ENCODE data around the gene KIN.
"Not testable (repeated sequence)": the region's sequence is repeated elsewhere in the genome, so short reads cannot be mapped to it uniquely, and the experiment has no call there.

The KIN gene

GRCh38 chr10:7718685-7719084 lies 69.1 kb downstream of the KIN start:
- Histone ChIP-seq H3K36me3 (ENCODE audit: control insufficient read depth, insufficient read depth, low read length) (no peaks in the 10 kb centered on the region), H3K4me3 (replicated peaks; ENCODE audit: low read depth, low read length) (no peak overlapping the region), H3K27me3 (replicated peaks; ENCODE audit: control insufficient read depth, insufficient read depth, low read length) (no peaks in the 10 kb centered on the region; the same call in 1 of the 2 replicates)
- DNase-seq (ENCODE audit: extremely low read depth, insufficient read length): no peak
- no peak for TF ChIP-seq CTCF (IDR thresholded peaks at IDR 0.05; ENCODE audit: insufficient read depth, low read length, poor library complexity, severe bottlenecking)

GRCh38 chr10:7717767-7718166 lies 70.0 kb downstream of the KIN start:
- TF ChIP-seq CTCF (IDR thresholded peaks at IDR 0.05; ENCODE audit: insufficient read depth, low read length, poor library complexity, severe bottlenecking): no peak

GRCh38 chr10:7715515-7715914 lies 72.3 kb downstream of the KIN start:
- H3K4me3 ChIP-seq (replicated peaks; ENCODE audit: low read depth, low read length): no peak overlapping the region
- no peaks in the 10 kb centered on the region for H3K27me3 ChIP-seq (replicated peaks; ENCODE audit: control insufficient read depth, insufficient read depth, low read length)
- TF ChIP-seq CTCF (IDR thresholded peaks at IDR 0.05; ENCODE audit: insufficient read depth, low read length, poor library complexity, severe bottlenecking): no peak
- no peak for DNase-seq (ENCODE audit: extremely low read depth, insufficient read length)
- no peaks in the 10 kb centered on the region for H3K36me3 ChIP-seq (ENCODE audit: control insufficient read depth, insufficient read depth, low read length)

More at GRCh38 chr10:7717767-7718166, 70.0 kb downstream of the KIN start:
- no peak for DNase-seq (ENCODE audit: extremely low read depth, insufficient read length)
- Histone ChIP-seq H3K4me3 (replicated peaks; ENCODE audit: low read depth, low read length) (no peak overlapping the region), H3K36me3 (ENCODE audit: control insufficient read depth, insufficient read depth, low read length) (no peaks in the 10 kb centered on the region), H3K27me3 (replicated peaks; ENCODE audit: control insufficient read depth, insufficient read depth, low read length) (no peaks in the 10 kb centered on the region; the same call in 1 of the 2 replicates)

- H3K27me3 ChIP-seq (replicated peaks; ENCODE audit: control insufficient read depth, insufficient read depth, low read length); H3K36me3 ChIP-seq (ENCODE audit: control insufficient read depth, insufficient read depth, low read length); H3K4me3 ChIP-seq (replicated peaks; ENCODE audit: low read depth, low read length); DNase-seq (ENCODE audit: extremely low read depth, insufficient read length): not testable (repeated sequence)
Measured at GRCh38 chr10:7711075-7711474, 76.7 kb downstream of the KIN start.

- H3K27me3 ChIP-seq (replicated peaks; ENCODE audit: control insufficient read depth, insufficient read depth, low read length): no peaks in the 10 kb centered on the region
- no peak for DNase-seq (ENCODE audit: extremely low read depth, insufficient read length)
- H3K36me3 ChIP-seq (ENCODE audit: control insufficient read depth, insufficient read depth, low read length): no peaks in the 10 kb centered on the region
- H3K4me3 ChIP-seq (replicated peaks; ENCODE audit: low read depth, low read length): no peak overlapping the region
- TF ChIP-seq CTCF (IDR thresholded peaks at IDR 0.05; ENCODE audit: insufficient read depth, low read length, poor library complexity, severe bottlenecking): no peak
Measured at GRCh38 chr10:7710446-7710845, 77.3 kb downstream of the KIN start.

GRCh38 chr10:7708832-7709231 lies 79.0 kb downstream of the KIN start:
- no peaks in the 10 kb centered on the region; the same call in 1 of the 2 replicates for H3K27me3 ChIP-seq (replicated peaks; ENCODE audit: control insufficient read depth, insufficient read depth, low read length)
- DNase-seq (ENCODE audit: extremely low read depth, insufficient read length): no peak
- no peak overlapping the region for H3K4me3 ChIP-seq (replicated peaks; ENCODE audit: low read depth, low read length)
- TF ChIP-seq CTCF (IDR thresholded peaks at IDR 0.05; ENCODE audit: insufficient read depth, low read length, poor library complexity, severe bottlenecking): no peak
- H3K36me3 ChIP-seq (ENCODE audit: control insufficient read depth, insufficient read depth, low read length): no peaks in the 10 kb centered on the region
